Type B pancreatic cell (in vitro differentiated cells): ENCODE results near the gene LCN10. TPM values are rescaled to one million over a fixed set of nuclear protein-coding genes. Genes with fewer than 3 reads are reported as not detected.

Experiments used
- DNase-seq: peaks from one replicate; pipeline ENCODE4 v3.0.0; 2021; ENCODE audit warnings: mixed read lengths; ENCODE audit not compliant: unreplicated experiment; ENCODE audit errors: extremely low spot score
- H3K27ac Mint-ChIP-seq: 2 replicates; pipeline ENCODE4 v1.8.0; 2021; ENCODE audit warnings: mild to moderate bottlenecking, mixed read lengths
- H3K27me3 Mint-ChIP-seq: 2 replicates; pipeline ENCODE4 v1.8.0; 2021; ENCODE audit warnings: mixed read lengths
- H3K36me3 Mint-ChIP-seq: 2 replicates; pipeline ENCODE4 v1.8.0; 2021; ENCODE audit warnings: mixed read lengths
- H3K4me1 Mint-ChIP-seq: one replicate; pipeline ENCODE4 v1.8.0; 2021; ENCODE audit warnings: mixed read lengths; ENCODE audit not compliant: unreplicated experiment
- H3K4me3 Mint-ChIP-seq: 2 replicates; pipeline ENCODE4 v1.8.0; 2021; ENCODE audit warnings: mild to moderate bottlenecking, mixed read lengths
- H3K9me3 Mint-ChIP-seq: 2 replicates; pipeline ENCODE4 v1.8.0; 2021; ENCODE audit warnings: mixed read lengths
- microRNA-seq: library from miRNA; unstranded; fragments of <30 nt; microRNA quantifications from one replicate; pipeline ENCODE4, GENCODE V29; 2020
- total RNA-seq: library from RNA; stranded (reverse); gene quantifications from 2 replicates; pipeline ENCODE4 v1.2.1, GENCODE V29; 2021; ENCODE audit warnings: low replicate concordance
- TF ChIP-seq, protein P1 (sequence below): fragments of 200-600 bp; sonication (generic); conservative IDR thresholded peaks from 2 replicates; pipeline ENCODE4 v1.5.0; 2021; ENCODE audit warnings: antibody characterized with exemption, mild to moderate bottlenecking

Gene LCN10
- total RNA-seq, 1 donor from 2014 or later = not detected

DNA sequence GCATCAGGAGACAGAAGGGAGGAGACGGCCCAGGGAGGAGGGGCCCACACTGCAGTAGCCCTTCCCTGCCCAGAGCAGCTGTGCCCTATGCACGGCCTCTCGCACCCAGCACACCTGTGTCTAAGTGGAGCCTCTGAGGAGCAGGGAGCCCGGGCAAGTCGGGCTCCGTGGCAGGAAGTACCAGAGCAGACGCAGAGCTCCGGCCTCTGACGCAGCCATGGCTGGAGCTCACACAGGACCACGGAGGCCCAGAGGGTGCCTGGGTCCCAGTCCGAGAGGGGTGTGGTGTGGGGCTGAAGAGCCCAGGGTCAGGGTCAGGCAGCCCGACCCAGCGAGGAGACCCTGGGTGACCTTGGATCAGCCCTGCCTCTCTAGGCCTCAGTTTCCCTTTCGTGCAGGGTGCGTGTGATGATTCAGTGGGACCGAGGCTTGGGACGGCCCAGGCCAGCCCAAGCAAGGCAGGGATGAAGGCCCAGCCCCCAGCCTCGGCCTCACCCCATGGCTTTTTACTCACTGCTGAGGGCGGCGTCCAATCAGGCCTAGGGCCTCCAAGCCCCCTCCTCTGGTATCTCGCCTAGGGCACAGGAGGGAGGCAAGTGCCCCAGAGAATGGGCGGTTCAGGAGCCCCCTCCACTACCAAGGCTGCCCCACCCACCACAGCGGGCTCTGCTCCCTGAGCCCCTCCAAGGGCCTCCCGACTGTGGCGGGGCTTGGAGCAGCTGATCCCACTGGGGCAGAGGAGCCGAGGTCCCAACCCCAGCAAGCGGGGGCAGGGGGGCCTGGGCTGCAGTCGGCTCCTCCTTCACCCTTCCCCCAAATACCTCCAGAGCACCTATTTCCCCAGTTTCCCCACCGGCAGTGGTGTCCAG is 51.2 kb downstream of the LCN10 start:
- Mint-ChIP-seq H3K36me3 (no peaks in the 10 kb centered on the region), H3K27me3 (no peaks in the 10 kb centered on the region), H3K4me1 (peaks cover 8% of the 10 kb centered on the region), H3K9me3 (no peaks in the 10 kb centered on the region), H3K4me3 (no peak overlapping the region), H3K27ac (no peak overlapping the region)
- no peak for DNase-seq
- TF ChIP-seq, protein P1, sequence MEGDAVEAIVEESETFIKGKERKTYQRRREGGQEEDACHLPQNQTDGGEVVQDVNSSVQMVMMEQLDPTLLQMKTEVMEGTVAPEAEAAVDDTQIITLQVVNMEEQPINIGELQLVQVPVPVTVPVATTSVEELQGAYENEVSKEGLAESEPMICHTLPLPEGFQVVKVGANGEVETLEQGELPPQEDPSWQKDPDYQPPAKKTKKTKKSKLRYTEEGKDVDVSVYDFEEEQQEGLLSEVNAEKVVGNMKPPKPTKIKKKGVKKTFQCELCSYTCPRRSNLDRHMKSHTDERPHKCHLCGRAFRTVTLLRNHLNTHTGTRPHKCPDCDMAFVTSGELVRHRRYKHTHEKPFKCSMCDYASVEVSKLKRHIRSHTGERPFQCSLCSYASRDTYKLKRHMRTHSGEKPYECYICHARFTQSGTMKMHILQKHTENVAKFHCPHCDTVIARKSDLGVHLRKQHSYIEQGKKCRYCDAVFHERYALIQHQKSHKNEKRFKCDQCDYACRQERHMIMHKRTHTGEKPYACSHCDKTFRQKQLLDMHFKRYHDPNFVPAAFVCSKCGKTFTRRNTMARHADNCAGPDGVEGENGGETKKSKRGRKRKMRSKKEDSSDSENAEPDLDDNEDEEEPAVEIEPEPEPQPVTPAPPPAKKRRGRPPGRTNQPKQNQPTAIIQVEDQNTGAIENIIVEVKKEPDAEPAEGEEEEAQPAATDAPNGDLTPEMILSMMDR = no peak

DNA sequence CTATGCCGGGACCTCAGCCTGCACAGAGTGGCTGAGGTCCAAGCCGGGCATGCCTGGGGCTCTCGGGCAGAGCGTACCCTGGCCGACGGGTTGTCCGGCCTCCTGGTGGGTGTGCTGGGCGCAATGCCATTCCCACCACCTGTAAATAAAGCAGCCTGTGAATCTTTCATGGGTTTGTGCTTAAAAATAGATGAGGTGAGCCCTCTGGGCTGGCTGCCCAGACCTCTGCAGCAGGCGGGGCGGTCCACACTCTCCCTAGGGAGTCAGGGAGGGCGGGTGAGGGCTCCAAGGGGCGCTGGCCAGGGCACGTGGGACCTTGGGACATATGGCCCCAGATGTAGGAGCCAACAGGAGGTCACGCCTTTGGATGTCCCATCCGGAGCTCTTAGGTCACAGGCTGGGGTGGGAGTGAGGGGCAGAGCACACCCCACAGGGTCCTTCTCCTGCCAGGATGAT is 51.9 kb downstream of the LCN10 start:
- TF ChIP-seq, protein P1 = no peak
- no peaks in the 10 kb centered on the region for H3K9me3 Mint-ChIP-seq

DNA sequence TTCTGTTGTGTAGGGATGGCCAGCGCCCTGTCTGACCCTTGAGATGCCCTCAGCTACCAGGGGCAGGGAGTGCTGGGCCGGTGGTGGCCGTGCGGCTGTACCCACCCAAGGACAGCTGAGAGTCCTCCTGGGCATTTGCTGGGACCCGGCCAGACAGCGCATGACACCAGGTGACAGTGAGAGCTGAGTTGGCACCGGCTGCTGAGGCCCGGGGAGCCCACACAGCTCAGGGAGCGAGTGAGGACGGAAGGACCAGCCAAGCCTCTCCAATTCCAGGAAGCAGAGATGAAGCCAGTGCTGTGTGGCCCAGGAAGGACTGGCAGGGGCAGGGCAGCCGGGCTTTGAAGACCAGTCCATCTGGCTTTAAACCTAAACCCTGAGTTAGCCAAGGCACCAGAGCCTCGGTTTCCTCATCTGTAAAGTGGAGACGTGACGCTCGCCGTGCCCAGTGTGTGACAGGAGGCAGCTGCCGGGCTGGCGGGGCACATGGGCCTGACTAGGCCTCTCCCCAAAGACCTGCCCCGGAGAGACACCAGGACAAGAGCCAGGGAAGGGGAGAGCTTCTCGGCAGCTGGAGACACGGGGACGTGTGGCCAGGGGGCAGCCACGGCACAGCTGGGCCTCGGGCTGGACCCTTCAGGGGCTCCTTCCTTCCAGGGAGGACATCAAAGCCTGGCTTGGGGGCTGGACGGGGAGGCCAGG is 52.5 kb downstream of the LCN10 start:
- DNase-seq = no peak
- TF ChIP-seq, protein P1 = no peak
- Mint-ChIP-seq H3K36me3 (no peaks in the 10 kb centered on the region), H3K9me3 (no peaks in the 10 kb centered on the region), H3K27ac (no peak overlapping the region), H3K4me3 (no peak overlapping the region), H3K4me1 (peaks cover 8% of the 10 kb centered on the region), H3K27me3 (no peaks in the 10 kb centered on the region)

More for the DNA sequence above, 51.9 kb downstream of the LCN10 start:
- no peak overlapping the region for H3K27ac Mint-ChIP-seq
- no peak overlapping the region for H3K4me3 Mint-ChIP-seq
- H3K4me1 Mint-ChIP-seq = peaks cover 8% of the 10 kb centered on the region
- no peaks in the 10 kb centered on the region for H3K27me3 Mint-ChIP-seq
- H3K36me3 Mint-ChIP-seq = no peaks in the 10 kb centered on the region
- no peak for DNase-seq

DNA sequence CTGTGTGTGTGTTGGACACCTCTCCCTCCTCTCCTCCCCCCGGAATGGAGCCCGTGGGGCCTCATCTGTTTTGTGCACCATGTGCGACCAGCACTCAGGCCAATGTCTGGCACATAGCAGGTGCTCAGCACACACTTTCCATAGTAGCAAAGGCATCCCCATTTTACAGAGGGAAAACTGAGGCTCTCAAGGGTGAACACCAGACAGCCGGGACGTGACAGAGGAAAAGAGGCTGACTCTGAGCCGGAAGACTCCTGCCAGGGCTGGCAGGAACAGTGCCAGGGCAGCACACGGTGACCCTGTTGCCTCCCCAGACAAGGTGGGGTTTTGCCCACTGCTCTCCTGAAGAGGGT is 53.7 kb downstream of the LCN10 start:
- TF ChIP-seq, protein P1 = no peak
- no peak for DNase-seq
- H3K9me3 Mint-ChIP-seq = no peaks in the 10 kb centered on the region
- peaks cover 8% of the 10 kb centered on the region for H3K4me1 Mint-ChIP-seq
- H3K36me3 Mint-ChIP-seq = no peaks in the 10 kb centered on the region
- peak overlapping the region; percentile 72 for H3K4me3 Mint-ChIP-seq
- H3K27ac Mint-ChIP-seq = no peak overlapping the region
- no peaks in the 10 kb centered on the region for H3K27me3 Mint-ChIP-seq

DNA sequence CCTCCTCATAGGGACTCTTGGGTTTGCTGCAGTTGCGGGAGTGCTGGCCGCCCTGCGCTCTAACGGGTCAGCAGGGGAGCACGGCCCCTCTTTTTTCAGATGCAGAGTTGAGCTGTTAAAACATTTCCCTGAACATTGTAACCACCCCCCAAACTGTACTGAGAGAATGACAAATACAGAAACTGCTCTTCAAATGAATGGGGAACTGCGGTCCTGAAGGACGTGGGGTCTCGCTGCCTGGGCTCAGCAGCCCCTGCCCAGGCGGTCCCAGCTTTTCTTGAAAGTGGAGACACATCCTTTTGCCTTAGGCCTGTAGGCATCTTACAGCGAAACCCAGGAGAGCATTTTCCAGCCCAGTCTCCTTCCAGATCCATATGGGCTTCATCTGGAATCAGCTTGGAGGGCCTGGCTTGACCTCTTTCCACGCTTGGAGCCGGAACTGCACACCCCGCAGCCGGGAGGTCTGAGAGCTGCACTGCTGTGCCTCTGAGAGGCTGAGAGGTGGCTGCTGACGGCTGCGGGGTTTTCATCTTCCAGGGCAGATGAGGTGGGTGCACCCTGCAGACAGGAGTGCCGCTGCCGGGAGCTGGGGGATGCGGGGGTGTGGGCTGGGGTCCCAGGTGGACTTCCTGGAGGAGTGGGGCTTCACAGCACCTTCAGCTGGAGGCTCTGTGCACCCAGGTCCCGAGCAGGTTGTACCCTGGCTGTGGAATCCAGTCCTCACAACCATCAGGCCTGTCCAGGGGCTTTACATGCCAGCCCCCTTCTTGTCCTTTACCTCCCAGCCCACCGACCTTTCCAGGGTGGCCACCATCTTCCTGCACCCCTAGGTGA is 54.2 kb downstream of the LCN10 start:
- Mint-ChIP-seq H3K4me1 (peaks cover 8% of the 10 kb centered on the region), H3K27me3 (no peaks in the 10 kb centered on the region), H3K36me3 (no peaks in the 10 kb centered on the region), H3K27ac (peak overlapping the region; percentile 46), H3K9me3 (no peaks in the 10 kb centered on the region), H3K4me3 (peak overlapping the region; percentile 77)
- no peak for DNase-seq
- TF ChIP-seq, protein P1 = no peak

Small RNA genes within 50 kb of the gene (microRNA-seq; reads per million reads assigned to microRNA genes)
- not detected for gene MIR6722

Other genes starting within 250 kb of the LCN10 start
- gene NOTCH1, start 196.9 kb downstream of the LCN10 start, total RNA-seq = 36.5 and 53.1 TPM in 2 replicates
- 20.7 and 25.5 TPM in 2 replicates for gene EGFL7, start 80.0 kb downstream of the LCN10 start, total RNA-seq
- 47.8 and 75.3 TPM in 2 replicates for gene AGPAT2, start 55.5 kb downstream of the LCN10 start, total RNA-seq
- 40.8 and 48.7 TPM in 2 replicates for gene DIPK1B, start 30.4 kb downstream of the LCN10 start, total RNA-seq
- not detected in 2 replicates for gene LCN6, start 5.6 kb upstream of the LCN10 start, total RNA-seq
- gene LCN8, start 15.3 kb upstream of the LCN10 start, total RNA-seq = not detected in 2 replicates
- 0.77 and 0.93 TPM in 2 replicates for gene LCN15, start 21.6 kb upstream of the LCN10 start, total RNA-seq
- gene TMEM141, start 48.4 kb upstream of the LCN10 start, total RNA-seq = 62.3 and 98.6 TPM in 2 replicates
- gene CCDC183, start 53.4 kb upstream of the LCN10 start, total RNA-seq = 2.9 and 6.1 TPM in 2 replicates
- 94.2 and 112 TPM in 2 replicates for gene RABL6, start 65.0 kb upstream of the LCN10 start, total RNA-seq
- 3.2 and 3.6 TPM in 2 replicates for gene AJM1, start 99.5 kb upstream of the LCN10 start, total RNA-seq
- 176 and 199 TPM in 2 replicates for gene PHPT1, start 106.5 kb upstream of the LCN10 start, total RNA-seq
- 18.4 and 29.1 TPM in 2 replicates for gene MAMDC4, start 109.4 kb upstream of the LCN10 start, total RNA-seq
- 324 and 342 TPM in 2 replicates for gene EDF1, start 123.4 kb upstream of the LCN10 start, total RNA-seq
- 19.4 and 22.3 TPM in 2 replicates for gene TRAF2, start 143.6 kb upstream of the LCN10 start, total RNA-seq
- gene FBXW5, start 201.8 kb upstream of the LCN10 start, total RNA-seq = 82.8 and 110 TPM in 2 replicates
- 2.8 and 4.1 TPM in 2 replicates for gene C8G, start 202.3 kb upstream of the LCN10 start, total RNA-seq
- gene LCN12, start 209.3 kb upstream of the LCN10 start, total RNA-seq = 7.9 and 8.3 TPM in 2 replicates
- gene PTGDS, start 234.6 kb upstream of the LCN10 start, total RNA-seq = 1.4 and 1.7 TPM in 2 replicates
- not detected in 2 replicates for gene LCNL1, start 240.1 kb upstream of the LCN10 start, total RNA-seq
- 63.4 and 100 TPM in 2 replicates for gene PAXX, start 249.5 kb upstream of the LCN10 start, total RNA-seq